Measurements from ENCODE around the gene SFRP2. TPM values are rescaled to one million over a fixed set of nuclear protein-coding genes. Genes with fewer than 3 reads are reported as not detected.

The SFRP2 gene
- total RNA-seq, 3 donors from 2014 or later: 6.9 to 60.4 (median 54.1) TPM

- no peak overlapping the region for H3K4me3 ChIP-seq
- H3K27ac ChIP-seq: no peak overlapping the region
- H3K9me3 ChIP-seq: no peaks in the 10 kb centered on the region
- intact Hi-C loops (cut with DNase I; ENCODE audit: low total_unique reads): no loop called here
- no peaks in the 10 kb centered on the region for H3K36me3 ChIP-seq
- TF ChIP-seq POLR2AphosphoS5 (IDR thresholded peaks at IDR 0.05): no peak
- no peak for TF ChIP-seq POLR2A (IDR thresholded peaks at IDR 0.05)
- TF ChIP-seq CTCF (IDR thresholded peaks at IDR 0.05): no peak
- no peaks in the 10 kb centered on the region for H3K27me3 ChIP-seq
- no peaks in the 10 kb centered on the region for H3K4me1 ChIP-seq
- DNase-seq (ENCODE audit: low spot score in 2 of 2): no peak
These were observed 33.4 kb upstream of the SFRP2 start for GRCh38 chr4:153822316-153822715.

DNA sequence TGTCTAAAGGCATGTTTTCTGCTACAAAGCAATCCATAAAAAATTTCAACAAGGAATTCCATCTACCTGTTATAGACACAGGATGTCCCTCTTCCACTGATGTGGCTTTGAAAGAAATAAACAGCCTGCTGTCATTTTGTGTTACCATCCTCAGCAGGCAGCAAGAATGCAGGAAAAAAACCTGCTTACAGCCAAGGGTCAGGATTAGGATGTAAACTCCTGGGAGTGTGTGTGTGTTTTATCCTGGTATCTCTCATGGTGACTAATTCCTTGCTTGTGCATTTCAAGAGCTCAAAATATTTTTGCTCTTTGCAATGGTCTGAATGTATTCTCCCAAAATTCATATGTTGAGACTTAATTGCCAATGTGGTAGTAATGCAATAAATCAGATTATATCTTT, 28.6 kb upstream of the SFRP2 start:
- no peak overlapping the region for H3K4me3 ChIP-seq
- H3K27me3 ChIP-seq: no peaks in the 10 kb centered on the region
- intact Hi-C loops (cut with DNase I; ENCODE audit: low total_unique reads): no loop called here
- no peak for DNase-seq (ENCODE audit: low spot score in 2 of 2)
- no peak overlapping the region for H3K27ac ChIP-seq
- H3K4me1 ChIP-seq: no peaks in the 10 kb centered on the region
- H3K36me3 ChIP-seq: no peaks in the 10 kb centered on the region
- TF ChIP-seq POLR2A (IDR thresholded peaks at IDR 0.05) (no peak), POLR2AphosphoS5 (IDR thresholded peaks at IDR 0.05) (no peak), CTCF (IDR thresholded peaks at IDR 0.05) (no peak)
- H3K9me3 ChIP-seq: no peaks in the 10 kb centered on the region

- no peak overlapping the region for H3K4me3 ChIP-seq
- TF ChIP-seq POLR2A (IDR thresholded peaks at IDR 0.05) (no peak), POLR2AphosphoS5 (IDR thresholded peaks at IDR 0.05) (no peak), CTCF (IDR thresholded peaks at IDR 0.05) (no peak)
- no peak overlapping the region for H3K27ac ChIP-seq
- H3K4me1 ChIP-seq: no peaks in the 10 kb centered on the region
- intact Hi-C loops (cut with DNase I; ENCODE audit: low total_unique reads): no loop called here
- DNase-seq (ENCODE audit: low spot score in 2 of 2): no peak
- H3K36me3 ChIP-seq: no peaks in the 10 kb centered on the region
- no peaks in the 10 kb centered on the region for H3K27me3 ChIP-seq
- no peaks in the 10 kb centered on the region for H3K9me3 ChIP-seq
These were observed 27.7 kb upstream of the SFRP2 start for GRCh38 chr4:153816542-153816941.

- Histone ChIP-seq H3K9me3 (no peaks in the 10 kb centered on the region), H3K4me1 (no peaks in the 10 kb centered on the region), H3K36me3 (no peaks in the 10 kb centered on the region), H3K4me3 (no peak overlapping the region), H3K27ac (no peak overlapping the region), H3K27me3 (no peaks in the 10 kb centered on the region)
- no peak for DNase-seq (ENCODE audit: low spot score in 2 of 2)
- intact Hi-C loops (cut with DNase I; ENCODE audit: low total_unique reads): no loop called here
- TF ChIP-seq POLR2AphosphoS5 (IDR thresholded peaks at IDR 0.05) (no peak), POLR2A (IDR thresholded peaks at IDR 0.05) (no peak), CTCF (IDR thresholded peaks at IDR 0.05) (no peak)
These were observed 25.9 kb upstream of the SFRP2 start for GRCh38 chr4:153814789-153815188.

- no peak overlapping the region for H3K27ac ChIP-seq
- no peaks in the 10 kb centered on the region for H3K9me3 ChIP-seq
- H3K36me3 ChIP-seq: no peaks in the 10 kb centered on the region
- no peaks in the 10 kb centered on the region for H3K27me3 ChIP-seq
- no peaks in the 10 kb centered on the region for H3K4me1 ChIP-seq
- no peak for DNase-seq (ENCODE audit: low spot score in 2 of 2)
- TF ChIP-seq POLR2A (IDR thresholded peaks at IDR 0.05): no peak
- TF ChIP-seq CTCF (IDR thresholded peaks at IDR 0.05): no peak
- TF ChIP-seq POLR2AphosphoS5 (IDR thresholded peaks at IDR 0.05): no peak
- no peak overlapping the region for H3K4me3 ChIP-seq
- intact Hi-C loops (cut with DNase I; ENCODE audit: low total_unique reads): no loop called here
These were observed 21.3 kb upstream of the SFRP2 start for GRCh38 chr4:153809916-153810810.

All from breast epithelium (tissue), 4 donors.